ENCODE results near the gene DMPK. TPM values are rescaled to one million over a fixed set of nuclear protein-coding genes. Genes with fewer than 3 reads are reported as not detected.

Gene DMPK
- total and polyA plus RNA-seq, 9 of the 15 experiments (the other 6 are each of a cell fraction or from before 2014, with no cell fraction given) = 0.24 to 31.3 (median 7.3) TPM

DNA sequence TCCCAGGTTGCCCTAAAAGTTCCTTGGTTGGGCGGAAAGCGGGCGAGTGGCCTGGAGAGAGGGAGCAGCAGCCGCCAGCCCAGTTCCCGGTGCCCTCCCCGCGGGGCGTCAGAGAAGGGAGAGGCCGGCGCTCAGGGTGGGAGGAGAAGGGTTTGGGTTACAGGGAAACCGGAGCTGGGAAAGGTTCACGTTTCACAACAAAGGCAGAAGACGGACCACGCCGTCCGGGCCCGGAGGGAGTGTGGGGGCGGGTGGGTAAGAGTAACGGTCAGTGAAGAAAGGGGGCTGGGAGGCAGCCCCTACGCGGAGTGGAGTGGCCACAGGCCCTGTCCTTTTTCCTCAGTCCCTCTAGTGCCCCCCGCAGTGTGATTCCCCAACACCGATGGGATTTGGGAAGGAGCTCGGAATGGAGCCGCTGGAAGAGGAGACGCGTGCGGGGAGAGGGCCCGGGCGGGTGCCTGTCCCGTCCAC is 14.8 kb downstream of the DMPK start (continued):
- TF ChIP-seq BRF1 (IDR thresholded peaks at IDR 0.05; ENCODE audit: borderline replicate concordance, extremely low read depth, insufficient read length) (no peak), ZNF232 (CRISPR knock-in tag; IDR thresholded peaks at IDR 0.05) (no peak), SMARCE1 (IDR thresholded peaks at IDR 0.05) (peak; percentile 28; the same call in 1 of the 2 replicates), ATF1 (CRISPR knock-in tag; IDR thresholded peaks at IDR 0.05) (no peak), ATF1 (tag; IDR thresholded peaks at IDR 0.05) (no peak), RCOR1 (IDR thresholded peaks at IDR 0.05; ENCODE audit: borderline replicate concordance in 1 of 2, low read depth in 2 of 2, low read length in 2 of 2) (no peak), SRF (CRISPR knock-in tag; IDR thresholded peaks at IDR 0.05) (no peak), SAP30 (IDR thresholded peaks at IDR 0.05; ENCODE audit: borderline replicate concordance, insufficient read depth, low read depth, low read length, poor library complexity, severe bottlenecking) (peak; percentile 47), MYBL2 (IDR thresholded peaks at IDR 0.05; ENCODE audit: low read depth) (no peak), MYBL2 (CRISPR knock-in tag; IDR thresholded peaks at IDR 0.05; ENCODE audit: borderline replicate concordance) (no peak), NFE2 (IDR thresholded peaks at IDR 0.05; ENCODE audit: low read depth) (no peak), ZNF830 (CRISPR knock-in tag; IDR thresholded peaks at IDR 0.05) (no peak), HDAC2 (IDR thresholded peaks at IDR 0.05) (no peak), FOXK2 (conservative IDR thresholded peaks at IDR 0.05 in 1 of 2, IDR thresholded peaks at IDR 0.05 in 1 of 2; ENCODE audit: low read depth in 2 of 2) (peak; percentile 78 to 79; a peak in 3 of 4 replicates), PTTG1 (tag; IDR thresholded peaks at IDR 0.05; ENCODE audit: low read depth) (no peak), PRMT5 (CRISPR knock-in tag; IDR thresholded peaks at IDR 0.05) (no peak), NFRKB (IDR thresholded peaks at IDR 0.05; ENCODE audit: low read depth) (0 out of 2 replicates have a peak, but pooled peaks have one; percentile 37), ELF1 (tag; IDR thresholded peaks at IDR 0.05) (no peak), SIN3B (IDR thresholded peaks at IDR 0.05; ENCODE audit: low read depth) (no peak), GABPB1 (CRISPR knock-in tag; IDR thresholded peaks at IDR 0.05) (peak; percentile 25; the same call in 1 of the 2 replicates), NFATC3 (IDR thresholded peaks at IDR 0.05) (no peak), FOXA3 (CRISPR knock-in tag; conservative IDR thresholded peaks at IDR 0.05 in 1 of 2, IDR thresholded peaks at IDR 0.05 in 1 of 2) (no peak), MYC (IDR thresholded peaks at IDR 0.05; ENCODE audit: low read depth, low read length) (peak; percentile 75; the same call in 1 of the 2 replicates), MYC (CRISPR knock-in tag; IDR thresholded peaks at IDR 0.05; ENCODE audit: borderline replicate concordance, low read depth) (no peak)
- TF ChIP-seq, protein P1, sequence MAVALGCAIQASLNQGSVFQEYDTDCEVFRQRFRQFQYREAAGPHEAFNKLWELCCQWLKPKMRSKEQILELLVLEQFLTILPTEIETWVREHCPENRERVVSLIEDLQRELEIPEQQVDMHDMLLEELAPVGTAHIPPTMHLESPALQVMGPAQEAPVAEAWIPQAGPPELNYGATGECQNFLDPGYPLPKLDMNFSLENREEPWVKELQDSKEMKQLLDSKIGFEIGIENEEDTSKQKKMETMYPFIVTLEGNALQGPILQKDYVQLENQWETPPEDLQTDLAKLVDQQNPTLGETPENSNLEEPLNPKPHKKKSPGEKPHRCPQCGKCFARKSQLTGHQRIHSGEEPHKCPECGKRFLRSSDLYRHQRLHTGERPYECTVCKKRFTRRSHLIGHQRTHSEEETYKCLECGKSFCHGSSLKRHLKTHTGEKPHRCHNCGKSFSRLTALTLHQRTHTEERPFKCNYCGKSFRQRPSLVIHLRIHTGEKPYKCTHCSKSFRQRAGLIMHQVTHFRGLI (CRISPR knock-in tag; IDR thresholded peaks at IDR 0.05) = no peak
- TF ChIP-seq, protein P2, sequence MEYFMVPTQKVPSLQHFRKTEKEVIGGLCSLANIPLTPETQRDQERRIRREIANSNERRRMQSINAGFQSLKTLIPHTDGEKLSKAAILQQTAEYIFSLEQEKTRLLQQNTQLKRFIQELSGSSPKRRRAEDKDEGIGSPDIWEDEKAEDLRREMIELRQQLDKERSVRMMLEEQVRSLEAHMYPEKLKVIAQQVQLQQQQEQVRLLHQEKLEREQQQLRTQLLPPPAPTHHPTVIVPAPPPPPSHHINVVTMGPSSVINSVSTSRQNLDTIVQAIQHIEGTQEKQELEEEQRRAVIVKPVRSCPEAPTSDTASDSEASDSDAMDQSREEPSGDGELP (CRISPR knock-in tag; IDR thresholded peaks at IDR 0.05; ENCODE audit: borderline replicate concordance) = peak; percentile 45; the same call in 1 of the 2 replicates
- TF ChIP-seq, protein P3, sequence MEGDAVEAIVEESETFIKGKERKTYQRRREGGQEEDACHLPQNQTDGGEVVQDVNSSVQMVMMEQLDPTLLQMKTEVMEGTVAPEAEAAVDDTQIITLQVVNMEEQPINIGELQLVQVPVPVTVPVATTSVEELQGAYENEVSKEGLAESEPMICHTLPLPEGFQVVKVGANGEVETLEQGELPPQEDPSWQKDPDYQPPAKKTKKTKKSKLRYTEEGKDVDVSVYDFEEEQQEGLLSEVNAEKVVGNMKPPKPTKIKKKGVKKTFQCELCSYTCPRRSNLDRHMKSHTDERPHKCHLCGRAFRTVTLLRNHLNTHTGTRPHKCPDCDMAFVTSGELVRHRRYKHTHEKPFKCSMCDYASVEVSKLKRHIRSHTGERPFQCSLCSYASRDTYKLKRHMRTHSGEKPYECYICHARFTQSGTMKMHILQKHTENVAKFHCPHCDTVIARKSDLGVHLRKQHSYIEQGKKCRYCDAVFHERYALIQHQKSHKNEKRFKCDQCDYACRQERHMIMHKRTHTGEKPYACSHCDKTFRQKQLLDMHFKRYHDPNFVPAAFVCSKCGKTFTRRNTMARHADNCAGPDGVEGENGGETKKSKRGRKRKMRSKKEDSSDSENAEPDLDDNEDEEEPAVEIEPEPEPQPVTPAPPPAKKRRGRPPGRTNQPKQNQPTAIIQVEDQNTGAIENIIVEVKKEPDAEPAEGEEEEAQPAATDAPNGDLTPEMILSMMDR (IDR thresholded peaks at IDR 0.05 in 2 of 3, conservative IDR thresholded peaks at IDR 0.05 in 1 of 3; ENCODE audit: insufficient read depth in 2 of 3, low read depth in 1 of 3, low read length in 3 of 3) = no peak

All from K562 (cell line).